HUES64 (cell line): ENCODE data around the gene WSB2.
A peak's percentile ranks its signal among the peaks of the same experiment; 100 is the strongest.
"Not testable (repeated sequence)": the region's sequence is repeated elsewhere in the genome, so short reads cannot be mapped to it uniquely, and the experiment has no call there.

Experiments used
- H3K27ac ChIP-seq: 2 replicates; pipeline ENCODE4 v1.7.0; 2013; ENCODE audit warnings: low read depth, low read length, inconsistent platforms
- H3K27me3 ChIP-seq: 2 replicates; pipeline ENCODE4 v1.6.1; 2013; ENCODE audit warnings: mild to moderate bottlenecking, low read length; ENCODE audit not compliant: insufficient read depth
- H3K36me3 ChIP-seq: 2 replicates; pipeline ENCODE4 v1.6.1; 2013; ENCODE audit warnings: mild to moderate bottlenecking, low read length; ENCODE audit not compliant: insufficient read depth
- H3K4me1 ChIP-seq: 2 replicates; pipeline ENCODE4 v1.6.1; 2013; ENCODE audit warnings: mild to moderate bottlenecking, low read length, moderate library complexity; ENCODE audit not compliant: insufficient read depth
- H3K4me3 ChIP-seq: 2 replicates; pipeline ENCODE4 v1.5.1; 2013; ENCODE audit warnings: mild to moderate bottlenecking, low read length, moderate library complexity
- H3K9ac ChIP-seq: 2 replicates; pipeline ENCODE4 v1.6.1; 2013; ENCODE audit warnings: mild to moderate bottlenecking, low read depth, low read length
- H3K9me3 ChIP-seq: 2 replicates; pipeline ENCODE4 v1.6.1; 2013; ENCODE audit warnings: low read depth, low read length; ENCODE audit not compliant: insufficient read depth
- WGBS: fragments of 150-250, 120-280 bp; methylation state at CpG from one replicate; pipeline ENCODE4 v1.1.7; 2013; ENCODE audit warnings: missing lambda C conversion rate; 5-methylcytosine and 5-hydroxymethylcytosine counted together

The WSB2 gene

GRCh38 chr12:118033323-118033722 is 27.7 kb downstream of the WSB2 start:
- Histone ChIP-seq H3K27ac (no peak overlapping the region), H3K4me3 (no peak overlapping the region), H3K27me3 (no peaks in the 10 kb centered on the region), H3K4me1 (no peaks in the 10 kb centered on the region), H3K36me3 (peaks cover 98% of the 10 kb centered on the region), H3K9me3 (no peaks in the 10 kb centered on the region), H3K9ac (no peak overlapping the region)
- 93% methylated on average over 2 of the region's 5 CpGs for WGBS

- H3K4me3 ChIP-seq, result no peak overlapping the region
- H3K27me3 ChIP-seq, result no peaks in the 10 kb centered on the region
- 92% methylated on average over 7 of the region's 7 CpGs for WGBS
- no peak overlapping the region for H3K27ac ChIP-seq
- no peaks in the 10 kb centered on the region for H3K9me3 ChIP-seq
- H3K9ac ChIP-seq, result no peak overlapping the region
- no peaks in the 10 kb centered on the region for H3K4me1 ChIP-seq
- peaks cover 97% of the 10 kb centered on the region for H3K36me3 ChIP-seq
These were observed 28.8 kb downstream of the WSB2 start for GRCh38 chr12:118032188-118032587.

GRCh38 chr12:118029166-118029565 is 31.8 kb downstream of the WSB2 start:
- Histone ChIP-seq H3K27ac (no peak overlapping the region), H3K4me3 (no peak overlapping the region), H3K36me3 (peaks cover 97% of the 10 kb centered on the region), H3K9ac (no peak overlapping the region), H3K4me1 (no peaks in the 10 kb centered on the region), H3K9me3 (no peaks in the 10 kb centered on the region), H3K27me3 (no peaks in the 10 kb centered on the region)
- WGBS, result 98% methylated on average over 4 of the region's 5 CpGs

DNA sequence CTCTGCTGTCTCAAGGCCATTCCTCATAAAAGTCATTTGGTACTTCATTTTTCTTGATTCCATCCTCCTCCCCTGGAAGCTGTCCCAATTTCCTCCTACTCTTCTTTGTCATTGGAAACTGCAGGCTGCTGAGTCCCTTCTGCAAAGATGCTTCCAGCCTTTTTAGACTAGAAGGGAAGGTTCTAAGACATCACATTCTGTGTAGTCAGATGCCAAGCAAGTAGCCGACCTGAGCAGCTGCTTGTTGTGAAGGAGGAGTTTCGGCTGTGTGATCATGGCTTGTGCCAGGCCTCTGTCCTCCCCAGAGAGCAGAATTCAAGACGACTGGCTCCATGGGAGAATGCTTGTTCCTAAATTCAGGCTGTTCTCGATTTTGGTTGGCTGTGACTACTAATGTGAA is 35.8 kb downstream of the WSB2 start:
- Histone ChIP-seq H3K4me3 (no peak overlapping the region), H3K9me3 (no peaks in the 10 kb centered on the region), H3K27me3 (no peaks in the 10 kb centered on the region), H3K4me1 (no peaks in the 10 kb centered on the region), H3K27ac (no peak overlapping the region), H3K9ac (no peak overlapping the region), H3K36me3 (peaks cover 92% of the 10 kb centered on the region)
- 92% methylated on average over 4 of the region's 4 CpGs for WGBS

DNA sequence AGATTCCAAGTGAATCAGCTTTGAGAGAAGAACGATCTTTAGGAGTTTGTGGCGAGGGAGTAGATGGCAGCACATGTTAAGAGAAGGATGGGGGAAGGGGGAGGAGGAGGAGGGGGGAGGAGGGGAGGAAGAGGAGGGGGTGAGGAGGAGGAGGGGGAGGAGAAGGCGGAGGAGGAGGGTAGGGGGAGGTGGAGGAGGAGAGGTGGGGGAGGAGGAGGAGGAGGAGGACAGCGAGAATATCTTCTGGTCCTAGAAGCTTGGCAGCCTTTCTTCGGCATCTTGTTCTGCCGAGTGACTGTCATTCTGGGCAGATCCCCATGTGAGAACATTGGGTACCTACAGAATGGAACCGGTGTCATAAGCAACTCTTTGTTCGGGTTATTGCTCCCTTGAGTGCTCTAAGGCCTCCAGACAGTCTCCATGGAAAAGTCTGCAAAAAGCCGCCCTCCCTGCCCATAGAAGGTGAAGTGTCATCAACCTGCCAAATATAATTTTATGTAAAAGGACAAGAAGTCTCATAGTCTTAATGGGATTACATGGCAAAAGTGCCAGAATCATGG is 37.6 kb downstream of the WSB2 start:
- Histone ChIP-seq H3K4me1 (no peaks in the 10 kb centered on the region), H3K4me3 (no peak overlapping the region), H3K36me3 (peaks cover 92% of the 10 kb centered on the region), H3K9ac (no peak overlapping the region), H3K27me3 (no peaks in the 10 kb centered on the region), H3K27ac (no peak overlapping the region), H3K9me3 (no peaks in the 10 kb centered on the region)
- 90% methylated on average over 7 of the region's 9 CpGs for WGBS

GRCh38 chr12:118022728-118023109 is 38.3 kb downstream of the WSB2 start:
- Histone ChIP-seq H3K9ac (no peak overlapping the region), H3K9me3 (no peaks in the 10 kb centered on the region), H3K4me1 (no peaks in the 10 kb centered on the region), H3K27ac (no peak overlapping the region), H3K36me3 (peaks cover 93% of the 10 kb centered on the region), H3K4me3 (no peak overlapping the region), H3K27me3 (no peaks in the 10 kb centered on the region)
- WGBS, result 92% methylated on average over 2 of the region's 3 CpGs

DNA sequence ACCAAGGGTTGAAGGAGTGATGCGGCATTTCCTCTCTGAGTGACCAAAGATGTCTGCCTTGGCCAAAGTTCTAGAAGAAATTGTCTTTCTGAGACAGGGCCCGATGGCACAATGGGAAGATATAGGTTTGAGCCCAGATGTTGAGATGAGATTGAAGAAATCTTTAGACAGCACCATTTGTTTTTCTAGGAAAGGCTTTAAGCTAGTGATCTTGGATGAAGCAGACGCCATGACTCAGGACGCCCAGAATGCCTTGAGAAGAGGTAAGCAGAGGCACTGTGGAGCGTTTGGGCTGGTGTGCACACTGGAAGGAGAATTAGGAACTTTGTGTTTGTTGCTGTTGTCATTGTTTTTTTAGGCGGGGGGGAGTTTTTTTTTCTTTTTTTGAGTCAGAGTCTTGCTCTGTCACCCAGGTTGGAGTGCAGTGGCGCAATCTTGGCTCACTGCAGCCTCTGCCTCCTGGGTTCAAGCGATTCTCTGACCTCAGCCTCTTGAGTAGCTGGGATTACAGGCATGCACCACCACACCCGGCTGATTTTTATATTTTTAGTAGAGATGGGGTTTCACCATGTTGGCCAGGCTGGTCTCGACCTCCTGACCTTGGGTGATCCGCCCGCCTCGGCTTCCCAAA is 38.8 kb downstream of the WSB2 start:
- H3K4me3 ChIP-seq, H3K27me3 ChIP-seq, H3K9me3 ChIP-seq, H3K9ac ChIP-seq, H3K4me1 ChIP-seq, H3K27ac ChIP-seq: not testable (repeated sequence)
- H3K36me3 ChIP-seq, result peaks cover 90% of the 10 kb centered on the region
- WGBS, result 94% methylated on average over 13 of the region's 13 CpGs

DNA sequence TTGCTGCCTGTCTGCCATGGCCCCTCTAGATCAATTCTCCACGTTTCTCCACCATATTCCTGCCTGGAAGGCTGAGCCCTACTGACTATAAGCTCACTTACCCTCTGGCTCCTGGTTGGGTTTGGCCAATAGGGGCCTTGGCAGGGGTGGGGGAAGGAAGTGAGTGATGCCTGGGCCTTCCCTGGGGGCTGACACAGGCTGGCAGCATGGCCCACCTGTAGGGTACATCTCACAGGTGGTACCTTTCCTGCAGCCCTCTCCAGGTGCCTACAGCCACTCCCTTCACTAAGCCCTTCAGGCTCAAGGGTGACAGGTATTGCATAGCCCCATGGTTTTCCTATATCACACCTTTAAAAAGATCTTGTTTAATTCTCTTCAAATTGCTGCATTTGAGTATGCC is 40.9 kb downstream of the WSB2 start:
- peaks cover 4% of the 10 kb centered on the region; the same call in 1 of the 2 replicates for H3K4me1 ChIP-seq
- peaks cover 69% of the 10 kb centered on the region for H3K36me3 ChIP-seq
- H3K4me3 ChIP-seq, result no peak overlapping the region
- H3K27ac ChIP-seq, result no peak overlapping the region
- no peaks in the 10 kb centered on the region for H3K9me3 ChIP-seq
- no peak overlapping the region for H3K9ac ChIP-seq
- no peaks in the 10 kb centered on the region for H3K27me3 ChIP-seq
- WGBS, result 85% methylated on average over 1 of the region's 1 CpG

- H3K4me3 ChIP-seq, result peak overlapping the region; percentile 81
- H3K9me3 ChIP-seq, result no peaks in the 10 kb centered on the region
- peaks cover 4% of the 10 kb centered on the region; the same call in 1 of the 2 replicates for H3K4me1 ChIP-seq
- H3K36me3 ChIP-seq, result peaks cover 52% of the 10 kb centered on the region
- no peak overlapping the region for H3K9ac ChIP-seq
- H3K27me3 ChIP-seq, result no peaks in the 10 kb centered on the region
- no peak overlapping the region for H3K27ac ChIP-seq
These were observed 43.1 kb downstream of the WSB2 start for GRCh38 chr12:118017926-118018325.

DNA sequence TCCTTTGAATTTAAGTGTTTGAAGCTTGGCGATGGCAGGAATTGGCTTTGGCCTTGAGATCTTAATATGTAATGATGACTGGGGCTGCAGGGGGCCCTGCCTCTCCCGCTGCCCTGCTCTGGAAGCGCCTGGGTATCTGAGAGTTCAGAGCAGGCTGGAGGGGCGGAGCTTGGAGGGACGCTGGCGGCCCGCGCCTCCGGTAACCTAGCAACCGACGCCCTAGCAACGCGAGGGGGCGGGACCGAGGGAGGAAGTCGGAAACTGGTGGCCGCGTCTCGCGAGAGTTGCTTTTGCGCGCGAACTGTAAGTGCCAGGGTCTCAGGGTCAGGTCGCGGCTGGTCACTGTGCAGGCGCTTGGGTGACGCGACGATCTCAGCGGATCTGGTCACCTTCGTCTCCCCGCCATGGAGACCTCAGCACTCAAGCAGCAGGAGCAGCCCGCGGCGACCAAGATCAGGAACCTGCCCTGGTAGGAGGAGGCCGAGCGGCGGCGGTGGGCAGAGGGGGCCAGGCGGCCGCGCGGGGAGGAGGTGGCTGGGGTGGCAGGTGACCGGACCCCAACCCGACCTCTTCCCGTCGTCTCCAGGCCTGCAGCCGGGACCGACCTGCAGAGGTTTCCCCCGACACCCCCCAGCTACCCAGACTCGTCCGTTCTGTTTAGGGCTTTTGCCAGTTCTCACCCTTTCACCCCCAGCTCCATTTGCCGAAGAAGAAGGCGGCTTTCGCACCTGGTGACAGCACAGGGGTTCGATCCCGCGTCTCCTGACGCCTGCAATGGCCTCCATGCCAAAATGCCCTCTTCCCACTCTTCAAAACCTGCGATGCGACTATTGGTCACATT is 44.3 kb downstream of the WSB2 start, which contains the start of gene RFC5:
Gene RFC5, plus strand, starts transcription at position 280 of the 841 bp plus-strand sequence. Its CDS starts 125 bp downstream, at position 405.
- Histone ChIP-seq H3K4me1 (peaks cover 4% of the 10 kb centered on the region; the same call in 1 of the 2 replicates), H3K9me3 (no peaks in the 10 kb centered on the region), H3K36me3 (peaks cover 40% of the 10 kb centered on the region), H3K27me3 (no peaks in the 10 kb centered on the region), H3K9ac (peak within 1 kb of the TSS; percentile 94), H3K27ac (peak within 1 kb of the TSS; percentile 60; the same call in 1 of the 2 replicates), H3K4me3 (peak within 1 kb of the TSS; percentile 81)
- 1% methylated on average over 61 of the region's 61 CpGs for WGBS

- Histone ChIP-seq H3K36me3 (peaks cover 33% of the 10 kb centered on the region), H3K9me3 (no peaks in the 10 kb centered on the region), H3K27ac (no peak overlapping the region), H3K27me3 (no peaks in the 10 kb centered on the region), H3K4me3 (peak overlapping the region; percentile 81), H3K9ac (no peak overlapping the region), H3K4me1 (peaks cover 4% of the 10 kb centered on the region; the same call in 1 of the 2 replicates)
- WGBS, result 50% methylated on average over 7 of the region's 9 CpGs
These were observed 45.0 kb downstream of the WSB2 start for GRCh38 chr12:118015944-118016343.
